Lower lobe of right lung (tissue), 2 donors: ENCODE results near the gene MUC2. TPM values are rescaled to one million over a fixed set of nuclear protein-coding genes. Genes with fewer than 3 reads are reported as not detected.

Experiments
- ATAC-seq, 2 donors: fragments of 200-7000 bp; cut with Tn5 transposase; one replicate each; pipeline ENCODE4 v1.9.1; 2020 to 2022; ENCODE audit warnings: mild to moderate bottlenecking in 2 of 2, moderate library complexity in 2 of 2
- DNase-seq: peaks from one replicate; pipeline ENCODE4 v3.0.0-alpha.2; 2020
- H3K27ac ChIP-seq: fragments of 200-600 bp; one replicate; pipeline ENCODE4 v1.8.0; 2022
- H3K27me3 ChIP-seq: fragments of 200-600 bp; one replicate; pipeline ENCODE4 v1.8.0; 2022; ENCODE audit warnings: low read depth
- H3K36me3 ChIP-seq: fragments of 200-600 bp; one replicate; pipeline ENCODE4 v1.8.0; 2022; ENCODE audit warnings: mild to moderate bottlenecking
- H3K4me1 ChIP-seq: fragments of 200-600 bp; one replicate; pipeline ENCODE4 v1.8.0; 2022
- H3K4me3 ChIP-seq: fragments of 200-600 bp; one replicate; pipeline ENCODE4 v1.8.0; 2022; ENCODE audit warnings: mild to moderate bottlenecking
- H3K9me3 ChIP-seq: fragments of 200-600 bp; one replicate; pipeline ENCODE4 v1.8.0; 2022
- intact Hi-C: fragments of 100-400 bp; cut with DNase I; formaldehyde crosslinking; loops from one replicate; pipeline ENCODE4 v1.11.0; 2022
- long read RNA-seq: library from polyadenylated mRNA; unstranded; transcript quantifications from one replicate; pipeline ENCODE4 v2.0.0, GENCODE V29; 2021
- total RNA-seq: library from RNA; stranded (reverse); fragmentation: NEBNext Ultra II Directional; extraction: Animal tissue kit (Norgen Biotek cat#: 25700); gene quantifications from one replicate; pipeline ENCODE4 v1.2.1, GENCODE V29; 2021
- TF ChIP-seq, protein P1 (sequence below): fragments of 200-600 bp; IDR thresholded peaks from one replicate; pipeline ENCODE4 v1.8.0; 2022; ENCODE audit warnings: antibody characterized with exemption, mild to moderate bottlenecking
- donor health status: DM: no; HTN: yes; CAD: no; lungs with severe emphysema.

Gene MUC2
- not detected for total RNA-seq
- long read RNA-seq: 0 reads

DNA sequence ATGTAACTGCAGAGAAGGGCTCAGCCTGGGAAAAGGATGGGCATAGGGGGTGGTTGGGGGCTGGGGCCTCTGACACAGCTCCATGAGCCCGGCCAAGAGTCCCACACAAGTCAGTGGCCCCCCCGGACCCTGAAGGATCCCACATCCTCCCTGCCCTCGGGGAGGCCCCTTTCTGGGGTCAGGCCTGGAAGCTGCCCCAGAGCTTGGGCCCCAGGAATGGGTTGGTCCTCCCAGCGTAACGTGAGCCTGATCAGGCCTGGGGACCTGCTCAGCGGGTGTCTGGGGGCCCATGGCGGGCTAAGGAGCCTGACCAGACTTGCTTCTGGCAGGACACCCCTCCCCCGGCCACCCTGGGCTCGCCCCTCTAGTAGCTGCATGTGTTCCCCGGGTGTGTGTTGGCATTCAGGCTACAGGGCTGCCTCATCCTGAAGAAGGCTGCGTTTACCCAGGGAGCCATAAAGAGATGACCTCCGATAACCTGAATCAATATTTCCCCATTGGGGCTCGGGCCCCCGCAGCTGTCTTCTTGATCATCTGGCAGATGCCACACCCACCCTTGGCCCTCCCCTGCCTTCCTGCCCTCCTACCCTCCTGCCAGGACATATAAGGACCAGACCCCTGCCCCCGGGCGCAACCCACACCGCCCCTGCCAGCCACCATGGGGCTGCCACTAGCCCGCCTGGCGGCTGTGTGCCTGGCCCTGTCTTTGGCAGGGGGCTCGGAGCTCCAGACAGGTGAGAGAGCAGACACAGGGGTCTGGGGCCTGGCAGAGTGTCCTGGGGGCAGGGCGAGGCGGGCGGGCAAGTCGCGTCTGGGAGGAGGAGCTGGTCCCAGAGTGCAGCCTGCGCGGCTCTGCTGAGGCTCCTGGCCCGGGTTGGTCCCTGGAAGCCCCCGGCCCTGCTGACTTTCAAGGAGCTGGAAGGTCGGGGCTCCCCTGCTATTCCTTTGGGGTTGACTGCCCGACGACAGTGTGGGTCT, at the start of gene MUC2:
MUC2 (plus strand) TSS at position 631 of the 978 bp plus-strand sequence.
- TF ChIP-seq, protein P1, sequence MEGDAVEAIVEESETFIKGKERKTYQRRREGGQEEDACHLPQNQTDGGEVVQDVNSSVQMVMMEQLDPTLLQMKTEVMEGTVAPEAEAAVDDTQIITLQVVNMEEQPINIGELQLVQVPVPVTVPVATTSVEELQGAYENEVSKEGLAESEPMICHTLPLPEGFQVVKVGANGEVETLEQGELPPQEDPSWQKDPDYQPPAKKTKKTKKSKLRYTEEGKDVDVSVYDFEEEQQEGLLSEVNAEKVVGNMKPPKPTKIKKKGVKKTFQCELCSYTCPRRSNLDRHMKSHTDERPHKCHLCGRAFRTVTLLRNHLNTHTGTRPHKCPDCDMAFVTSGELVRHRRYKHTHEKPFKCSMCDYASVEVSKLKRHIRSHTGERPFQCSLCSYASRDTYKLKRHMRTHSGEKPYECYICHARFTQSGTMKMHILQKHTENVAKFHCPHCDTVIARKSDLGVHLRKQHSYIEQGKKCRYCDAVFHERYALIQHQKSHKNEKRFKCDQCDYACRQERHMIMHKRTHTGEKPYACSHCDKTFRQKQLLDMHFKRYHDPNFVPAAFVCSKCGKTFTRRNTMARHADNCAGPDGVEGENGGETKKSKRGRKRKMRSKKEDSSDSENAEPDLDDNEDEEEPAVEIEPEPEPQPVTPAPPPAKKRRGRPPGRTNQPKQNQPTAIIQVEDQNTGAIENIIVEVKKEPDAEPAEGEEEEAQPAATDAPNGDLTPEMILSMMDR: no peak
- ATAC-seq (no peak), DNase-seq (peak; percentile 44)
- Histone ChIP-seq H3K36me3 (no peaks in the 10 kb centered on the region), H3K9me3 (no peaks in the 10 kb centered on the region), H3K27ac (no peak within 1 kb of the TSS), H3K4me1 (peaks cover 17% of the 10 kb centered on the region), H3K27me3 (no peaks in the 10 kb centered on the region), H3K4me3 (no peak within 1 kb of the TSS)
- intact Hi-C loops: no loop called here

- Histone ChIP-seq H3K9me3 (no peaks in the 10 kb centered on the region), H3K4me3 (no peak overlapping the region), H3K27ac (no peak overlapping the region), H3K27me3 (no peaks in the 10 kb centered on the region), H3K4me1 (no peaks in the 10 kb centered on the region), H3K36me3 (no peaks in the 10 kb centered on the region)
- intact Hi-C loops: no loop called here
- TF ChIP-seq, protein P1: no peak
- no peak for DNase-seq
- no peak for ATAC-seq
These were observed 49.1 kb upstream of the MUC2 start for GRCh38 chr11:1025410-1026162.

GRCh38 chr11:1026163-1026450, 48.6 kb upstream of the MUC2 start:
- no peak for ATAC-seq
- intact Hi-C loops: no loop called here
- Histone ChIP-seq H3K9me3 (no peaks in the 10 kb centered on the region), H3K27me3 (no peaks in the 10 kb centered on the region), H3K36me3 (no peaks in the 10 kb centered on the region), H3K27ac (no peak overlapping the region), H3K4me1 (no peaks in the 10 kb centered on the region), H3K4me3 (no peak overlapping the region)
- DNase-seq: no peak
- TF ChIP-seq, protein P1: no peak

DNA sequence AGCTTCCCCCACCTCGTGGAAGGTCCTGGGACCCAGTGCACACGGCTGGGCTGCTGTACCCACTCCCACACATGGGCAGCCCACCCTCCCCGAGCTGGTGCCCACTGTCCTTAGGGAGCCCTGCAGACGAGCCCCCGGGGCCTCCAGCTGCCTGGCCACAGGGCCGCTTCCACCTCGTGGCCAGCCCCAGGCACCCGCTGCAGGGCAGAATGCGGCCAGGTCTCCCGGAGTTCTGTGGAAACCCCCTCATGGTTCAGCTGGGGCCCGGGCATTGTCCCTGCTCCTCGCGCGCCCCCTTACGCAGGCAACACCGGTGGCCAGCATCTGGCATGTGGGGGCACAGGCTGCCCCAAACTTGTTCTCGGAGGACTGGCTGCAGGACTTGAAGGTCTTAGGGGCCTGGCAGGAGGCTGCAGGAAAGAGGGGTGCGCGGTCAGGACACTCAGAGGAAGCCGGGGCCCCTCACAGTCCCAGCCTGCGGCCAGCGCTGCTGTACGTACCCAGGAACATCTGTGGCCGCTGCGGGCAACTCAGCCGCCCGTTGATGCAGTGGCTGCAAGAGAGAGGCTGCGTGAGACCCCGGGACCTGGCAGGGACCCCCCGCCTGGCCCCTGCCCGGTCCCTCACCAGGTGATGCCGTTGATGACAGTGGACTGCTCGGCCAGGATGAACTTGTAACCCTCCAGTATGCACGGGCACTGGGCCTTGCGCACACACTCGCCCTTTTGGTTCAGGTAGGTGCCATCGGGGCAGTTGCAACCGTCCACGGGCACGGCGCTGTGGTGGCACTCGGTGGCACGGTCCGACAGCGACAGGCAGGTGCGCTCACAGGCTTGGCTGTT, 47.8 kb upstream of the MUC2 start:
- no peak for ATAC-seq
- TF ChIP-seq, protein P1: no peak

More for the DNA sequence above, 47.8 kb upstream of the MUC2 start:
- Histone ChIP-seq H3K4me1 (no peaks in the 10 kb centered on the region), H3K9me3 (no peaks in the 10 kb centered on the region), H3K36me3 (no peaks in the 10 kb centered on the region), H3K4me3 (no peak overlapping the region), H3K27ac (no peak overlapping the region), H3K27me3 (no peaks in the 10 kb centered on the region)
- intact Hi-C loops: no loop called here
- DNase-seq: no peak
